Left ventricle myocardium inferior (tissue), 1 donor: ENCODE results near the gene P2RX2. TPM values are rescaled to one million over a fixed set of nuclear protein-coding genes. Genes with fewer than 3 reads are reported as not detected.
A peak's percentile ranks its signal among the peaks of the same experiment; 100 is the strongest.

ENCODE experiments used
- DNase-seq: peaks from one replicate; pipeline ENCODE4 v3.0.0-alpha.2; 2020
- H3K27ac ChIP-seq: fragments of 200-600 bp; replicated peaks from 2 replicates; pipeline ENCODE4 v1.8.0; 2021
- H3K27me3 ChIP-seq: fragments of 200-600 bp; 2 replicates; pipeline ENCODE4 v1.8.0; 2021; ENCODE audit warnings: low read depth
- H3K36me3 ChIP-seq: fragments of 200-600 bp; 2 replicates; pipeline ENCODE4 v1.8.0; 2021
- H3K4me1 ChIP-seq: fragments of 200-600 bp; 2 replicates; pipeline ENCODE4 v1.8.0; 2021
- H3K4me3 ChIP-seq: fragments of 200-600 bp; 2 replicates; pipeline ENCODE4 v1.8.0; 2021; ENCODE audit warnings: mild to moderate bottlenecking, moderate library complexity
- H3K9me3 ChIP-seq: fragments of 200-600 bp; replicated peaks from 2 replicates; pipeline ENCODE4 v1.8.0; 2021
- CTCF ChIP-seq: fragments of 200-600 bp; IDR thresholded peaks from 2 replicates; pipeline ENCODE4 v1.8.0; 2021; ENCODE audit warnings: antibody characterized with exemption, mild to moderate bottlenecking, borderline replicate concordance
- intact Hi-C: fragments of 100-400 bp; cut with micrococcal nuclease; formaldehyde crosslinking; loops from one replicate; pipeline ENCODE4 v1.11.0; 2022
- total RNA-seq: library from RNA; stranded (reverse); fragmentation: NEBNext Ultra II Directional; extraction: Animal tissue kit (Norgen Biotek cat#: 25700); gene quantifications from one replicate; pipeline ENCODE4 v1.2.1, GENCODE V29; 2021
- donor health status: DM: no; HTN: yes; CAD: no; lungs with severe emphysema.

The P2RX2 gene
- total RNA-seq, 1 donor from 2014 or later, result not detected

- peaks cover 100% of the 10 kb centered on the region for H3K27me3 ChIP-seq
- no peak for DNase-seq
Observed at GRCh38 chr12:132608231-132609171, 10.1 kb upstream of the P2RX2 start.

GRCh38 chr12:132610051-132610759, 8.4 kb upstream of the P2RX2 start, which contains the start of gene LRCOL1:
Gene LRCOL1, minus strand, starts transcription at chr12:132610582. Its CDS starts 4,331 bp downstream, at chr12:132606251.
- peaks cover 14% of the 10 kb centered on the region for H3K4me1 ChIP-seq
- H3K4me3 ChIP-seq, result peak within 1 kb of the TSS; percentile 42
- peaks cover 8% of the 10 kb centered on the region for H3K9me3 ChIP-seq
- peak; percentile 63 for DNase-seq
- no peaks in the 10 kb centered on the region for H3K36me3 ChIP-seq
- intact Hi-C loops, result loop anchor here (10.0 kb wide), 1 partner anchor 195 kb away; no protein-coding TSS in a partner anchor
- H3K27ac ChIP-seq, result no peak within 1 kb of the TSS
- H3K27me3 ChIP-seq, result peaks cover 90% of the 10 kb centered on the region
- TF ChIP-seq CTCF, result no peak

More at GRCh38 chr12:132608231-132609171, 10.1 kb upstream of the P2RX2 start:
- peaks cover 21% of the 10 kb centered on the region for H3K4me1 ChIP-seq
- peaks cover 8% of the 10 kb centered on the region for H3K9me3 ChIP-seq
- H3K4me3 ChIP-seq, result no peak overlapping the region
- no peaks in the 10 kb centered on the region for H3K36me3 ChIP-seq
- H3K27ac ChIP-seq, result no peak overlapping the region
- TF ChIP-seq CTCF, result no peak
- intact Hi-C loops, result no loop called here

DNA sequence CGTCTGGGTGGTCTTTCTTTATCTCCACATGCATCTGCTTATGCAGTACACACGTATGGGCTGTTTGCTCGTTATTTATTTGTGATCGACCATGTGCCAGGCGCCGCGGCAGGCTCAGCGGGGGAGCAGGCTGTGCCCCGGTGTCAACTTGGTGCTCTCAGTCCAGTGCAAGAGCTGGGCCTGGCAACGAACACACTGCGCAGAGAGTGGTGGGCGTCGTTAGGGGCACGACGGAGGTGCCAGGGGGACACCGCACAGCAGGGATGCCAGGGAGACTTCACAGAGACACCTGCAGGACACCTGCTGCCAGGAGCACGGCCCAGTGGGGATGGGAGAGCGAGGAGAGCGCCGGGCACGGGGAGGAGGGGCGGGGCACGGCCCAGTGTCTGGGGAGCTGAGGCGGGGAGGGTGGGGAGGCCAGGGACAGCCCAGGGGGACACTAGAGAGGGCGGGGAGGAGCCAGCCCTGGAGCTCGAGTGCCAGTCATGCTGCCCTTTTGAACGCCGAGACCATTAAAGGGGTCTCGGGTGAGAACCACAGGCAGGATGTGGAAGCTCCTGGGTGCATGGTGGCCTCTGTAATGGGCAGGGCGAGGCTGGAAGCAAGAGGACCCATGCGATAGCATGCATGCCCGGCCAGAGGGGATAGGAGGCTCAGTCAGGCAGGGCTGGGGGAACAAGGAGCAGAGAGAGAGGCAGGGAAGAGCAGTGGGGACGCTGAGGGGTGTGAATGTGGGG, 7.5 kb upstream of the P2RX2 start:
- DNase-seq, result no peak
- Histone ChIP-seq H3K27ac (no peak overlapping the region), H3K4me1 (peaks cover 14% of the 10 kb centered on the region), H3K36me3 (no peaks in the 10 kb centered on the region), H3K4me3 (peak overlapping the region; percentile 42), H3K27me3 (peaks cover 90% of the 10 kb centered on the region), H3K9me3 (peaks cover 9% of the 10 kb centered on the region)
- no peak for TF ChIP-seq CTCF
- intact Hi-C loops, result loop anchor here (10.0 kb wide), 1 partner anchor 196 kb away; no protein-coding TSS in a partner anchor

GRCh38 chr12:132611620-132612019, 7.0 kb upstream of the P2RX2 start:
- Histone ChIP-seq H3K27ac (no peak overlapping the region), H3K27me3 (peaks cover 90% of the 10 kb centered on the region), H3K4me1 (peaks cover 14% of the 10 kb centered on the region), H3K4me3 (no peak overlapping the region), H3K36me3 (no peaks in the 10 kb centered on the region), H3K9me3 (peaks cover 15% of the 10 kb centered on the region)
- no peak for DNase-seq
- TF ChIP-seq CTCF, result no peak
- intact Hi-C loops, result loop anchor here (10.0 kb wide), 1 partner anchor 197 kb away; no protein-coding TSS in a partner anchor

GRCh38 chr12:132614029-132614428, 4.5 kb upstream of the P2RX2 start:
- intact Hi-C loops, result loop anchor here (10.0 kb wide), 1 partner anchor 199 kb away; no protein-coding TSS in a partner anchor
- peaks cover 89% of the 10 kb centered on the region for H3K27me3 ChIP-seq
- H3K27ac ChIP-seq, result no peak overlapping the region
- H3K4me1 ChIP-seq, result peaks cover 21% of the 10 kb centered on the region
- H3K36me3 ChIP-seq, result peaks cover 4% of the 10 kb centered on the region
- H3K9me3 ChIP-seq, result peaks cover 25% of the 10 kb centered on the region
- no peak for DNase-seq
- TF ChIP-seq CTCF, result no peak
- no peak overlapping the region for H3K4me3 ChIP-seq
